ENCODE results near the gene COG8. TPM values are rescaled to one million over a fixed set of nuclear protein-coding genes. Genes with fewer than 3 reads are reported as not detected.

Gene COG8
- total RNA-seq, 2 donors from 2014 or later = 24.4 to 31.8 TPM

DNA sequence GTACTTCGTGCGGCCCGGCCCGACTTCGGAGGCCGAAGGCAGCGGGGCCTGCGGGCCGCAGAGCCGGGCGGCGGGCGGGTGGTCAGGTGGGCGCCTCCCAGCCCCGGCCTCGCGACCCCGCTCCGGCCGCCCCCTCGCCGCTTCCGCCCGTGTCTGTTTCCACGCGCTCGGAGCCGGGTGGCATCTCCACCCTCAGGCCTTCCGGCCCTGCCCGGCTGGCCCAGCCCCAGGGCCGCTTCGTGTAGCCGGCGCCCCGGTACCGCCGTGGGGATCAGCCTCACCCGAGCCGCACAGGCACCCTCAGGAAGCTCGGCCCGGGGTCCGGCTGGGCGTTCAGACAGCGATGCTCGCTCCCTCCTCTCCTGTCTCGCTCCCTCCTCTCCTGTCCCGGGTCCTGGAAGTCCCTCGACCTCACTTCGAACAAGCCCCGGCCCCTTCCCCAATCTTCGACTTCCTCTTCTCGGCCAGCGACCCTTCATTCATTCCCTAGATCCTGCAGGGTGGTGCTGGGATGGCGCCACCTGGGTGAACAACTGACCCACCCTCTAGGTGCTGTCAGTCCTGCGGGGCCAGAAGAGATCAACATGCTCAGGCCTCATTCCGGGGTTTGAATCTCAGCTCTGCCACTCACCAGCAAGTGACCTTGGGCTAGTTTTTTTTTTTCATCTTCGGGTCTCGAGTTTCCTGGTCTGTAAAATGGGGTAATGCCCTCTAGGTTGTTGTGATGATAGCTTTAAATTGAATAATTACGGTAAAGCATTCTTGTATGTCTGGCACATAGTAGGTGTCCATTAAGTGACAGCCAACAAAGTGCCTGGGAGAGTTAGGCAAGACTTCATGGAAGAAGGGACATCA, 27.6 kb downstream of the COG8 start:
- TF ChIP-seq CTCF (IDR thresholded peaks at IDR 0.05) = no peak
- H3K27me3 ChIP-seq = no peaks in the 10 kb centered on the region
- no peaks in the 10 kb centered on the region for H3K9me3 ChIP-seq
- no peak for DNase-seq (ENCODE audit: low spot score)
- H3K27ac ChIP-seq = peak overlapping the region; percentile 82 to 89
- H3K4me1 ChIP-seq = peaks cover 0 to 21% of the 10 kb centered on the region in 2 donors
- H3K36me3 ChIP-seq = peaks cover 17% of the 10 kb centered on the region
- peak overlapping the region; percentile 87 to 92 for H3K4me3 ChIP-seq

DNA sequence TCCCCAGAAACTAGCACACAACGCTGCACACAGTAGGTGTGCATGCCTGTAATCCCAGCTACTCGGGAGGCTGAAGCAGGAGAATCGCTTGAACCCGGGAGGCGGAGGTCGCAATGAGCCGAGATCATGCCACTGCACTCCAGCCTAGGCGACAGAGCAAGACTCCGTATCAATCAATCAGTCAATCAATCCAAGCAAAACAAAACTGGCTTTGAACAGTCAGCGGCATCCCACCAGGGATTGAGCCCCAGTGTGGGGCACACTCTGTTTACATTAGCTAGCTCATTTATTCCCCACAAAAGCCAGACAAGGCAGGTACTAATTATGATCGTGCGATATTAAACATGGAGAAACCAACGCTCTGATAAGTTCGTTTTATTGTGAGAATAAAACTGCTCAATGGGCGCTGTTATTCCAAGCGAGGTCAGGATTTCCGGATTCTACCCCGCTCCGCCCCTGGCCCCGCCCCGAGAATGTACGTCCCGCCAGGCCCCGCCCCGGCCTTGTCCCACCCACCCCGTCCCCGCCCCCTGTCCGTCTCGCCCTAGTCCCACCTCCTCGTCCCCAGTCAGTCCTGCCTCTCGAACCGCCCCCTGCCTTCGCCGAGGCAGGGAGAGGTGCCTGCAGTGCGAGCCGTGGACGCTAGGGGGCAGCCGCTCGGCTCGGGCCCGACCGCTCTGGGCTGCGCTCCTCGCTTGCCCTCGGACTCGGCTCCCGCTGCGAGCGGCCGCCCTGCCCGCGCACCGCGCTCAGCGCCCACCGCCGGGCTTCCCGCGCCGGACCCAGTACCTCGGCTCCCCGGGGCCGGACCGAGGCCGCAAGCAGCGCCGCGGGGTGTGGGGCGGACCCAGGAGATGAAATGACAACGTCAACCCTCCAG, 28.5 kb downstream of the COG8 start, which contains the start of gene VPS4A:
Gene VPS4A (plus strand): TSS at position 698 of the 880 bp plus-strand sequence. CDS start 162 bp downstream, at position 860.
- peak; percentile 96 for TF ChIP-seq CTCF (IDR thresholded peaks at IDR 0.05)
- no peaks in the 10 kb centered on the region for H3K27me3 ChIP-seq
- peaks cover 9% of the 10 kb centered on the region for H3K36me3 ChIP-seq
- peak within 1 kb of the TSS; percentile 87 to 92 for H3K4me3 ChIP-seq
- H3K9me3 ChIP-seq = no peaks in the 10 kb centered on the region
- DNase-seq (ENCODE audit: low spot score) = peak; percentile 93
- H3K27ac ChIP-seq = peak within 1 kb of the TSS; percentile 82 to 89
- peaks cover 0 to 21% of the 10 kb centered on the region in 2 donors for H3K4me1 ChIP-seq

- H3K9me3 ChIP-seq = no peaks in the 10 kb centered on the region
- no peak for DNase-seq (ENCODE audit: low spot score)
- peaks cover 0 to 21% of the 10 kb centered on the region in 2 donors for H3K4me1 ChIP-seq
- no peak overlapping the region for H3K4me3 ChIP-seq
- H3K27ac ChIP-seq = no peak overlapping the region
- no peak for TF ChIP-seq CTCF (IDR thresholded peaks at IDR 0.05)
- H3K27me3 ChIP-seq = no peaks in the 10 kb centered on the region
- H3K36me3 ChIP-seq = no peaks in the 10 kb centered on the region
These were observed 30.0 kb downstream of the COG8 start for GRCh38 chr16:69309316-69309715.

GRCh38 chr16:69307856-69308255, 31.5 kb downstream of the COG8 start:
- no peak for DNase-seq (ENCODE audit: low spot score)
- Histone ChIP-seq H3K4me1 (peaks cover 0 to 17% of the 10 kb centered on the region in 2 donors), H3K36me3 (no peaks in the 10 kb centered on the region), H3K27me3 (no peaks in the 10 kb centered on the region), H3K27ac (no peak overlapping the region), H3K9me3 (no peaks in the 10 kb centered on the region), H3K4me3 (no peak overlapping the region)
- TF ChIP-seq CTCF (IDR thresholded peaks at IDR 0.05) = no peak

- Histone ChIP-seq H3K27me3 (no peaks in the 10 kb centered on the region), H3K4me3 (no peak overlapping the region), H3K27ac (no peak overlapping the region), H3K9me3 (no peaks in the 10 kb centered on the region), H3K36me3 (no peaks in the 10 kb centered on the region), H3K4me1 (peaks cover 0 to 9% of the 10 kb centered on the region in 2 donors)
- DNase-seq (ENCODE audit: low spot score) = no peak
- TF ChIP-seq CTCF (IDR thresholded peaks at IDR 0.05) = no peak
These were observed 32.3 kb downstream of the COG8 start for GRCh38 chr16:69307091-69307490.

All from right atrium auricular region (tissue), 2 donors.